Activated T-cell treated with anti-CD3 and anti-CD28 coated beads, Interleukin-2, amount 50 U/mL, for 1 hour (primary cell): Measurements from ENCODE around the gene IQSEC3.

ENCODE experiments used
- DNase-seq: peaks from one replicate; pipeline ENCODE4 v3.0.0-alpha.2; 2020

The IQSEC3 gene

GRCh38 chr12:84056-84455, 17.5 kb downstream of the IQSEC3 start:
- DNase-seq: no peak

GRCh38 chr12:85191-85666, 18.7 kb downstream of the IQSEC3 start:
- no peak for DNase-seq

- DNase-seq: no peak
Measured at GRCh38 chr12:87315-87714, 20.7 kb downstream of the IQSEC3 start.

GRCh38 chr12:87856-88255, 21.3 kb downstream of the IQSEC3 start:
- DNase-seq: no peak

- DNase-seq: no peak
Measured at GRCh38 chr12:89653-90052, 23.1 kb downstream of the IQSEC3 start.

- no peak for DNase-seq
Measured at GRCh38 chr12:91213-91612, 24.6 kb downstream of the IQSEC3 start.

GRCh38 chr12:93266-94005, 26.9 kb downstream of the IQSEC3 start:
- no peak for DNase-seq

- no peak for DNase-seq
Measured at GRCh38 chr12:96543-96942, 30.0 kb downstream of the IQSEC3 start.

- DNase-seq: no peak
Measured at GRCh38 chr12:98924-99352, 32.4 kb downstream of the IQSEC3 start.

GRCh38 chr12:99605-100004, 33.0 kb downstream of the IQSEC3 start:
- DNase-seq: no peak

GRCh38 chr12:101969-102878, 35.7 kb downstream of the IQSEC3 start:
- DNase-seq: no peak

- DNase-seq: no peak
Measured at GRCh38 chr12:102879-103168, 36.3 kb downstream of the IQSEC3 start.

- DNase-seq: no peak
Measured at GRCh38 chr12:103169-103981, 36.8 kb downstream of the IQSEC3 start.

- DNase-seq: peak; percentile 24
Measured at GRCh38 chr12:104551-105081, 38.0 kb downstream of the IQSEC3 start.

- DNase-seq: no peak
Measured at GRCh38 chr12:105696-106095, 39.1 kb downstream of the IQSEC3 start.

GRCh38 chr12:106118-106591, 39.6 kb downstream of the IQSEC3 start:
- no peak for DNase-seq

GRCh38 chr12:108594-108993, 42.0 kb downstream of the IQSEC3 start:
- no peak for DNase-seq

- DNase-seq: no peak
Measured at GRCh38 chr12:109446-109845, 42.9 kb downstream of the IQSEC3 start.

GRCh38 chr12:109872-110271, 43.3 kb downstream of the IQSEC3 start:
- DNase-seq: no peak

- no peak for DNase-seq
Measured at GRCh38 chr12:111699-112493, 45.3 kb downstream of the IQSEC3 start.

- DNase-seq: no peak
Measured at GRCh38 chr12:113347-113746, 46.8 kb downstream of the IQSEC3 start.

GRCh38 chr12:114626-115211, 48.2 kb downstream of the IQSEC3 start:
- DNase-seq: no peak
